ENCODE data around the gene SLC16A10. TPM values are rescaled to one million over a fixed set of nuclear protein-coding genes. Genes with fewer than 3 reads are reported as not detected.

The SLC16A10 gene
- total RNA-seq, 1 donor from 2014 or later, result 2.4 TPM

GRCh38 chr6:111228094-111228493 is 140.8 kb downstream of the SLC16A10 start:
- H3K9me3 Mint-ChIP-seq (ENCODE audit: unreplicated experiment), result no peaks in the 10 kb centered on the region
- H3K4me1 Mint-ChIP-seq (ENCODE audit: unreplicated experiment), result no peaks in the 10 kb centered on the region
- H3K27me3 Mint-ChIP-seq (ENCODE audit: unreplicated experiment), result no peaks in the 10 kb centered on the region
- no peaks in the 10 kb centered on the region for H3K36me3 Mint-ChIP-seq (ENCODE audit: low read depth, unreplicated experiment)
- no peak for TF ChIP-seq CTCF (IDR thresholded peaks at IDR 0.05; ENCODE audit: unreplicated experiment)
- no peak overlapping the region for H3K4me3 Mint-ChIP-seq (ENCODE audit: unreplicated experiment)
- no peak for DNase-seq (ENCODE audit: low spot score)
- H3K27ac Mint-ChIP-seq (ENCODE audit: unreplicated experiment), result no peak overlapping the region

- no peaks in the 10 kb centered on the region for H3K27me3 Mint-ChIP-seq (ENCODE audit: unreplicated experiment)
- no peak overlapping the region for H3K27ac Mint-ChIP-seq (ENCODE audit: unreplicated experiment)
- no peaks in the 10 kb centered on the region for H3K9me3 Mint-ChIP-seq (ENCODE audit: unreplicated experiment)
- no peak overlapping the region for H3K4me3 Mint-ChIP-seq (ENCODE audit: unreplicated experiment)
- TF ChIP-seq CTCF (IDR thresholded peaks at IDR 0.05; ENCODE audit: unreplicated experiment), result no peak
- no peak for DNase-seq (ENCODE audit: low spot score)
- H3K4me1 Mint-ChIP-seq (ENCODE audit: unreplicated experiment), result peaks cover 8% of the 10 kb centered on the region
- H3K36me3 Mint-ChIP-seq (ENCODE audit: low read depth, unreplicated experiment), result no peaks in the 10 kb centered on the region
Observed at GRCh38 chr6:111230351-111231089, 143.2 kb downstream of the SLC16A10 start.

GRCh38 chr6:111231090-111231459 is 143.8 kb downstream of the SLC16A10 start:
- H3K9me3 Mint-ChIP-seq (ENCODE audit: unreplicated experiment), result no peaks in the 10 kb centered on the region

GRCh38 chr6:111237852-111238251 is 150.5 kb downstream of the SLC16A10 start:
- Mint-ChIP-seq H3K4me3 (ENCODE audit: unreplicated experiment) (no peak overlapping the region), H3K27me3 (ENCODE audit: unreplicated experiment) (no peaks in the 10 kb centered on the region), H3K9me3 (ENCODE audit: unreplicated experiment) (no peaks in the 10 kb centered on the region), H3K36me3 (ENCODE audit: low read depth, unreplicated experiment) (no peaks in the 10 kb centered on the region), H3K4me1 (ENCODE audit: unreplicated experiment) (peaks cover 8% of the 10 kb centered on the region), H3K27ac (ENCODE audit: unreplicated experiment) (no peak overlapping the region)
- no peak for DNase-seq (ENCODE audit: low spot score)
- no peak for TF ChIP-seq CTCF (IDR thresholded peaks at IDR 0.05; ENCODE audit: unreplicated experiment)

More at GRCh38 chr6:111231090-111231459, 143.8 kb downstream of the SLC16A10 start:
- no peaks in the 10 kb centered on the region for H3K27me3 Mint-ChIP-seq (ENCODE audit: unreplicated experiment)
- H3K36me3 Mint-ChIP-seq (ENCODE audit: low read depth, unreplicated experiment), result no peaks in the 10 kb centered on the region
- no peak for TF ChIP-seq CTCF (IDR thresholded peaks at IDR 0.05; ENCODE audit: unreplicated experiment)
- no peak overlapping the region for H3K4me3 Mint-ChIP-seq (ENCODE audit: unreplicated experiment)
- no peak overlapping the region for H3K27ac Mint-ChIP-seq (ENCODE audit: unreplicated experiment)
- peaks cover 8% of the 10 kb centered on the region for H3K4me1 Mint-ChIP-seq (ENCODE audit: unreplicated experiment)
- DNase-seq (ENCODE audit: low spot score), result no peak

GRCh38 chr6:111238464-111239119 is 151.3 kb downstream of the SLC16A10 start:
- H3K4me1 Mint-ChIP-seq (ENCODE audit: unreplicated experiment), result peaks cover 8% of the 10 kb centered on the region
- no peaks in the 10 kb centered on the region for H3K36me3 Mint-ChIP-seq (ENCODE audit: low read depth, unreplicated experiment)
- DNase-seq (ENCODE audit: low spot score), result no peak
- no peaks in the 10 kb centered on the region for H3K27me3 Mint-ChIP-seq (ENCODE audit: unreplicated experiment)
- H3K9me3 Mint-ChIP-seq (ENCODE audit: unreplicated experiment), result no peaks in the 10 kb centered on the region
- TF ChIP-seq CTCF (IDR thresholded peaks at IDR 0.05; ENCODE audit: unreplicated experiment), result no peak
- H3K4me3 Mint-ChIP-seq (ENCODE audit: unreplicated experiment), result no peak overlapping the region
- no peak overlapping the region for H3K27ac Mint-ChIP-seq (ENCODE audit: unreplicated experiment)
